HEK293T (cell line): ENCODE results near the gene PTEN.

Source experiments
- ELF4 ChIP-seq: fragments of 450-650 bp; IDR thresholded peaks from 2 replicates; pipeline ENCODE4 v1.6.1; 2017; ENCODE audit warnings: antibody characterized with exemption
- FOXA1 ChIP-seq: fragments of 450-650 bp; IDR thresholded peaks from 2 replicates; pipeline ENCODE4 v1.6.1; 2016; ENCODE audit warnings: mild to moderate bottlenecking
- FOXK2 ChIP-seq: fragments of 450-650 bp; IDR thresholded peaks from 2 replicates; pipeline ENCODE4 v1.6.1; 2016; ENCODE audit warnings: mild to moderate bottlenecking
- SP1 ChIP-seq: fragments of 450-650 bp; IDR thresholded peaks from 2 replicates; pipeline ENCODE4 v1.6.1; 2017
- TF ChIP-seq, protein P1 (sequence below): fragments of 450-650 bp; IDR thresholded peaks from 2 replicates; pipeline ENCODE4 v1.6.1; 2016

DNA sequence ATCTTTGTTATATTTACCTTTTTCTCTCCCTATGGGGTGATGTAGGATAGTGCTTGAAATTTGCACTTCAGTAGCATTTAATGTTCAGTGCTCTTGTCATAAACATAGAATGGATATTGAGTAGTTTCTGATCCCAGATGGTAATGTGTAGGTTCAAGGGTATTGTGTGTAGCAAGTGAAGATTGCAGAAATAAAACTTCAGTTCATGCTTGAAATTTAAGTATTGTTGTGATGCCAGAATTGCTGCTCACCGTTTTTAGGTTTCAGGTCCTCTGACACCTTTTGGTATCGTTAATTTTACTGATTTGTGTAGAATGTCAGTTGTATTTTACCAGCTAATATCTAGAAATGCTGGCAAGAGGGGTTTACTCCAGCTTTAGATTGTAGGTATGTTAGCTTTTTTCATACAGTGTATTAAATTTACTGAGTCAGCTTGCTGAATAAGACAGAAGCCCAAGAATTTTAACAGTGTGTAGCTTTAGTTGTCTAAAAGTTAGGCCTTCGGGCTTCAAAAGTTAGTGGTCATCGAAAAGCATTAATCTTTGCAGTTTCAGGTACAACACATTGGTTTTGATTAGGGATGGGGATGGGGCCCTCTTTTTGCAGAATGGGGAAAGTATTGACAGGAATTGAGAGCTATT is 1.9 kb downstream of the PTEN start:
- TF ChIP-seq FOXK2, result no peak
- TF ChIP-seq SP1, result no peak
- TF ChIP-seq, protein P1, sequence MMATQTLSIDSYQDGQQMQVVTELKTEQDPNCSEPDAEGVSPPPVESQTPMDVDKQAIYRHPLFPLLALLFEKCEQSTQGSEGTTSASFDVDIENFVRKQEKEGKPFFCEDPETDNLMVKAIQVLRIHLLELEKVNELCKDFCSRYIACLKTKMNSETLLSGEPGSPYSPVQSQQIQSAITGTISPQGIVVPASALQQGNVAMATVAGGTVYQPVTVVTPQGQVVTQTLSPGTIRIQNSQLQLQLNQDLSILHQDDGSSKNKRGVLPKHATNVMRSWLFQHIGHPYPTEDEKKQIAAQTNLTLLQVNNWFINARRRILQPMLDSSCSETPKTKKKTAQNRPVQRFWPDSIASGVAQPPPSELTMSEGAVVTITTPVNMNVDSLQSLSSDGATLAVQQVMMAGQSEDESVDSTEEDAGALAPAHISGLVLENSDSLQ, result no peak
- no peak for TF ChIP-seq FOXA1
- TF ChIP-seq ELF4, result no peak
